CD4-positive, alpha-beta T cell (primary cell): ENCODE results near the gene UBE2E1. TPM values are rescaled to one million over a fixed set of nuclear protein-coding genes. Genes with fewer than 3 reads are reported as not detected.

Experiments used
- ATAC-seq: fragments of 200-7000 bp; cut with Tn5 transposase; one replicate; pipeline ENCODE4 v1.10.0; 2022; ENCODE audit warnings: mild to moderate bottlenecking; ENCODE audit not compliant: poor library complexity
- CTCF ChIA-PET: fragments of 350-600 bp; sonication (Branson Sonifier 250); formaldehyde crosslinking; loops from one replicate; lab custom pipeline; 2021; ENCODE audit warnings: antibody characterized with exemption, inconsistent platforms; lab: Charles Lee
- POLR2A ChIA-PET: fragments of 350-600 bp; sonication (Branson Sonifier 250); formaldehyde crosslinking; loops from one replicate; lab custom pipeline; 2021; ENCODE audit warnings: antibody characterized with exemption, inconsistent platforms; lab: Charles Lee
- DNase-seq, 14 experiments: peaks; one replicate each; pipeline ENCODE4 v3.0.0-alpha.2; 2013 to 2020; ENCODE audit warnings: mixed read lengths in 2 of 14
- H3K27ac ChIP-seq, 2 donors: one replicate each; pipeline versions ENCODE4 v1.5.1 to v1.7.0; 2013; ENCODE audit warnings: low read length in 2 of 2, low read depth in 1 of 2, mild to moderate bottlenecking in 1 of 2
- H3K27me3 ChIP-seq, 2 experiments: 1 replicate in 1 of 2; 2 replicates in 1 of 2; pipeline versions ENCODE4 v1.6.1 to v1.7.0; 2013; ENCODE audit warnings: low read length in 2 of 2, control low read depth in 1 of 2, mild to moderate bottlenecking in 1 of 2, moderate library complexity in 1 of 2; ENCODE audit not compliant: insufficient read depth in 2 of 2, control insufficient read depth in 1 of 2
- H3K36me3 ChIP-seq: one replicate; pipeline ENCODE4 v1.6.1; 2013; ENCODE audit warnings: low read length, control low read depth; ENCODE audit not compliant: insufficient read depth
- H3K4me1 ChIP-seq: one replicate; pipeline ENCODE4 v1.6.1; 2013; ENCODE audit warnings: low read length, control low read depth; ENCODE audit not compliant: insufficient read depth
- H3K4me3 ChIP-seq: one replicate; pipeline ENCODE4 v1.5.1; 2013; ENCODE audit warnings: mild to moderate bottlenecking, low read length, moderate library complexity
- H3K9me3 ChIP-seq, 2 experiments: 1 replicate in 1 of 2; 2 replicates in 1 of 2; pipeline versions ENCODE4 v1.6.1 to v1.7.0; 2013; ENCODE audit warnings: low read length in 2 of 2, mild to moderate bottlenecking in 2 of 2, control low read depth in 1 of 2, moderate library complexity in 1 of 2; ENCODE audit not compliant: control insufficient read depth in 1 of 2, insufficient read depth in 1 of 2
- H3K27ac Mint-ChIP-seq: one replicate; pipeline ENCODE4 v1.8.0; 2020; ENCODE audit warnings: mixed read lengths
- H3K27me3 Mint-ChIP-seq: one replicate; pipeline ENCODE4 v1.8.0; 2021; ENCODE audit warnings: mixed read lengths
- H3K36me3 Mint-ChIP-seq: one replicate; pipeline ENCODE4 v1.8.0; 2021; ENCODE audit warnings: low read depth, mixed read lengths
- H3K4me1 Mint-ChIP-seq: one replicate; pipeline ENCODE4 v1.8.0; 2021; ENCODE audit warnings: low read depth, mixed read lengths
- H3K4me3 Mint-ChIP-seq: one replicate; pipeline ENCODE4 v1.8.0; 2020; ENCODE audit warnings: mild to moderate bottlenecking, mixed read lengths
- H3K9me3 Mint-ChIP-seq: one replicate; pipeline ENCODE4 v1.8.0; 2020; ENCODE audit warnings: mixed read lengths
- intact Hi-C, 2 experiments: fragments of 100-400 bp; cut with DNase I in 1 of 2; cut with micrococcal nuclease in 1 of 2; formaldehyde crosslinking; loops; one replicate each; pipeline versions ENCODE4 v1.15.1 to v1.9.0; 2023 to 2025; cut with DNase I, micrococcal nuclease
- total RNA-seq, 174 experiments: library from RNA in 2 of 174; stranded (reverse) in 2 of 174; gene quantifications; one replicate each; pipeline ENCODE4 v1.2.3 and lab custom pipeline; 2021 to 2026
- TF ChIP-seq, protein P1 (sequence below): fragments of 200-600 bp; IDR thresholded peaks from one replicate; pipeline ENCODE4 v1.8.0; 2022; ENCODE audit warnings: antibody characterized with exemption, mild to moderate bottlenecking

Gene UBE2E1
- total RNA-seq, 2 experiments from 2014 or later: 49.8 to 52.2 TPM

DNA sequence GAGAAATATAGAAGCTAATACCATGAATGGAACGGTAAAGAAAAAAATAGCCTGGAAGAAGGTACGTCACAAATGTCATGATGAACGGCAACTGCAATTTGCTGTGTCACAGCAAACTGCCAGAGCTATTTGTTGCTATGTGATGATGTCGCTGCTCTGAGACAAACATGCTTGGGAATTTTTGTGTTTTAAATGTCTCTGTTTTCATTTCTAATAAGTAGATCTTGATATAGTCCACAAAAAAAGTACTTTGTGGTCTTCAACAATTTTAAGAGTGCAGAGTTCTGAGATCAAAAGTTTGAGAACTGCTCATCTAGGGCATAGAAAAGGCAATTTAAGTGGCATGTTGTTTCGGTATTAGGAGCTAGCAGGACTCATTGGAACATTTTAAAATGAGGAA is 135.0 kb downstream of the UBE2E1 start:
- ATAC-seq (no peak), DNase-seq (no peak)
- POLR2A ChIA-PET: interaction anchor here (3.3 kb wide), 1 partner anchor 24 kb away, joined by 17 read pairs; the partner anchor contains the start of genes NKIRAS1 and RPL15
- no peak overlapping the region for H3K4me3 ChIP-seq
- TF ChIP-seq, protein P1, sequence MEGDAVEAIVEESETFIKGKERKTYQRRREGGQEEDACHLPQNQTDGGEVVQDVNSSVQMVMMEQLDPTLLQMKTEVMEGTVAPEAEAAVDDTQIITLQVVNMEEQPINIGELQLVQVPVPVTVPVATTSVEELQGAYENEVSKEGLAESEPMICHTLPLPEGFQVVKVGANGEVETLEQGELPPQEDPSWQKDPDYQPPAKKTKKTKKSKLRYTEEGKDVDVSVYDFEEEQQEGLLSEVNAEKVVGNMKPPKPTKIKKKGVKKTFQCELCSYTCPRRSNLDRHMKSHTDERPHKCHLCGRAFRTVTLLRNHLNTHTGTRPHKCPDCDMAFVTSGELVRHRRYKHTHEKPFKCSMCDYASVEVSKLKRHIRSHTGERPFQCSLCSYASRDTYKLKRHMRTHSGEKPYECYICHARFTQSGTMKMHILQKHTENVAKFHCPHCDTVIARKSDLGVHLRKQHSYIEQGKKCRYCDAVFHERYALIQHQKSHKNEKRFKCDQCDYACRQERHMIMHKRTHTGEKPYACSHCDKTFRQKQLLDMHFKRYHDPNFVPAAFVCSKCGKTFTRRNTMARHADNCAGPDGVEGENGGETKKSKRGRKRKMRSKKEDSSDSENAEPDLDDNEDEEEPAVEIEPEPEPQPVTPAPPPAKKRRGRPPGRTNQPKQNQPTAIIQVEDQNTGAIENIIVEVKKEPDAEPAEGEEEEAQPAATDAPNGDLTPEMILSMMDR: no peak
- Mint-ChIP-seq H3K4me3 (no peak overlapping the region), H3K9me3 (no peaks in the 10 kb centered on the region), H3K27ac (no peak overlapping the region), H3K27me3 (no peaks in the 10 kb centered on the region), H3K36me3 (peaks cover 10% of the 10 kb centered on the region), H3K4me1 (peaks cover 13% of the 10 kb centered on the region)
- H3K9me3 ChIP-seq: peaks cover 0 to 4% of the 10 kb centered on the region in 2 experiments
- no peak overlapping the region for H3K27ac ChIP-seq
- no peaks in the 10 kb centered on the region for H3K27me3 ChIP-seq
- intact Hi-C loops: loop anchor here in 1 of 2 experiments (1.0 to 10.0 kb wide), 3 partner anchors 22 to 1854 kb away; partner anchors contain the start of genes OXSM and UBE2E2
- no peaks in the 10 kb centered on the region for H3K4me1 ChIP-seq
- H3K36me3 ChIP-seq: no peaks in the 10 kb centered on the region
- CTCF ChIA-PET: interaction anchor here (1.0 kb wide), 1 partner anchor 9 kb away, joined by 3 read pairs; no protein-coding TSS in a partner anchor

Other genes starting within 250 kb of the UBE2E1 start
- gene NKIRAS1, start 111.0 kb downstream of the UBE2E1 start, total RNA-seq: 1 to 10 TPM; 3.2 to 3.8 TPM
- gene RPL15, start 111.2 kb downstream of the UBE2E1 start, total RNA-seq: 1,000 to 10,000 TPM; 2,331 to 2,343 TPM
- 100 to 1,000 TPM; 111 to 113 TPM for gene NR1D2, start 139.3 kb downstream of the UBE2E1 start, total RNA-seq